Neural cell (in vitro differentiated cells): ENCODE measurements around the gene ADARB1. TPM values are rescaled to one million over a fixed set of nuclear protein-coding genes. Genes with fewer than 3 reads are reported as not detected.

Source experiments
- H2AFZ ChIP-seq: fragments of 200-600, 300-800 bp; sonication (generic), shearing (Covaris generic); 2 replicates; pipeline ENCODE4 v1.6.0; 2014; ENCODE audit warnings: low read depth, mild to moderate bottlenecking, antibody characterized with exemption, low read length, moderate library complexity
- H3F3A ChIP-seq: fragments of 200-600 bp; shearing (Covaris generic); 2 replicates; pipeline ENCODE4 v1.6.1; 2016; ENCODE audit warnings: mild to moderate bottlenecking, moderate library complexity, mixed read lengths, antibody characterized with exemption, low read length; ENCODE audit not compliant: insufficient read depth, poor library complexity, severe bottlenecking
- H3K27ac ChIP-seq: fragments of 200-600, 300-800 bp; sonication (generic), shearing (Covaris generic); 2 replicates; pipeline ENCODE4 v1.5.1; 2014; ENCODE audit warnings: mild to moderate bottlenecking, low read length, moderate library complexity
- H3K27me3 ChIP-seq: fragments of 300-800, 200-600 bp; sonication (generic), shearing (Covaris generic); 2 replicates; pipeline ENCODE4 v1.6.0; 2014; ENCODE audit warnings: mild to moderate bottlenecking, low read depth, low read length, moderate library complexity; ENCODE audit not compliant: insufficient read depth
- H3K36me3 ChIP-seq: fragments of 300-800, 200-600 bp; sonication (generic), shearing (Covaris generic); 2 replicates; pipeline ENCODE4 v1.5.1; 2014; ENCODE audit warnings: mild to moderate bottlenecking, antibody characterized with exemption, low read length, moderate library complexity; ENCODE audit not compliant: insufficient read depth
- H3K4me2 ChIP-seq: fragments of 300-800, 200-600 bp; sonication (generic), shearing (Covaris generic); 2 replicates; pipeline ENCODE4 v1.6.0; 2014; ENCODE audit warnings: mild to moderate bottlenecking, low read length
- H3K4me3 ChIP-seq: fragments of 300-800, 200-600 bp; sonication (generic), shearing (Covaris generic); 2 replicates; pipeline ENCODE4 v1.5.1; 2014; ENCODE audit warnings: mild to moderate bottlenecking, low read length, moderate library complexity
- H3K79me2 ChIP-seq: fragments of 200-600 bp; shearing (Covaris generic); replicated peaks from 2 replicates; pipeline ENCODE4 v1.6.0; 2014; ENCODE audit warnings: mild to moderate bottlenecking, low read length, moderate library complexity; ENCODE audit not compliant: insufficient read depth
- H3K9ac ChIP-seq: fragments of 300-800, 200-600 bp; sonication (generic), shearing (Covaris generic); 2 replicates; pipeline ENCODE4 v1.6.1; 2016; ENCODE audit warnings: mild to moderate bottlenecking, low read length, mixed read lengths
- H3K9me2 ChIP-seq: fragments of 200-600 bp; shearing (Covaris generic); 2 replicates; pipeline ENCODE4 v1.6.1; 2016; ENCODE audit warnings: mild to moderate bottlenecking, low read length, mixed read lengths; ENCODE audit not compliant: insufficient read depth
- H3K9me3 ChIP-seq: fragments of 200-600, 300-800 bp; sonication (generic), shearing (Covaris generic); 2 replicates; pipeline ENCODE4 v1.6.1; 2016; ENCODE audit warnings: mild to moderate bottlenecking, mixed run types, low read length, moderate library complexity, mixed read lengths
- H4K20me1 ChIP-seq: fragments of 200-600 bp; shearing (Covaris generic); 2 replicates; pipeline ENCODE4 v1.6.1; 2016; ENCODE audit warnings: mild to moderate bottlenecking, mixed run types; ENCODE audit not compliant: insufficient read depth
- EP300 ChIP-seq: fragments of 450-650 bp; conservative IDR thresholded peaks from 2 replicates; pipeline ENCODE4 v1.6.1; 2014; ENCODE audit warnings: antibody characterized with exemption, mild to moderate bottlenecking, moderate library complexity; ENCODE audit not compliant: poor library complexity, severe bottlenecking
- EZH2 ChIP-seq: fragments of 200-600, 300-800 bp; shearing (Covaris generic), sonication (generic); IDR thresholded peaks from 2 replicates; pipeline ENCODE4 v1.6.1; 2014; ENCODE audit warnings: antibody characterized with exemption, low read length, borderline replicate concordance, mild to moderate bottlenecking; ENCODE audit not compliant: insufficient read depth, poor library complexity, severe bottlenecking
- MXI1 ChIP-seq: fragments of 450-650 bp; conservative IDR thresholded peaks from 2 replicates; pipeline ENCODE4 v1.6.1; 2014; ENCODE audit warnings: antibody characterized with exemption, mild to moderate bottlenecking; ENCODE audit not compliant: poor library complexity, severe bottlenecking
- POLR2AphosphoS5 ChIP-seq: IDR thresholded peaks from 2 replicates; pipeline ENCODE4 v1.6.1; 2012
- RAD21 ChIP-seq: fragments of 450-650 bp; conservative IDR thresholded peaks from 2 replicates; pipeline ENCODE4 v1.6.1; 2014; ENCODE audit warnings: antibody characterized with exemption, mild to moderate bottlenecking, moderate library complexity
- SMC3 ChIP-seq: fragments of 450-650 bp; conservative IDR thresholded peaks from 2 replicates; pipeline ENCODE4 v1.6.1; 2014; ENCODE audit warnings: antibody characterized with exemption, mild to moderate bottlenecking, moderate library complexity; ENCODE audit not compliant: poor library complexity
- TAF1 ChIP-seq: IDR thresholded peaks from 2 replicates; pipeline ENCODE4 v1.6.1; 2012; ENCODE audit warnings: low read depth
- polyA plus RNA-seq: library from polyadenylated mRNA; depleted of rRNA; stranded (reverse); fragments of >200 nt; gene quantifications from 2 replicates; pipeline ENCODE4 v1.2.3, GENCODE V29; 2014
- TF ChIP-seq, protein P1 (sequence below): IDR thresholded peaks from 2 replicates; pipeline ENCODE4 v1.6.1; 2012; ENCODE audit warnings: borderline replicate concordance
- TF ChIP-seq, protein P2 (sequence below): fragments of 450-650 bp; IDR thresholded peaks from 2 replicates; pipeline ENCODE4 v1.5.1; 2014; ENCODE audit warnings: antibody characterized with exemption, mild to moderate bottlenecking, moderate library complexity; ENCODE audit not compliant: poor library complexity, severe bottlenecking

The ADARB1 gene
- polyA plus RNA-seq, 1 donor from 2014 or later = 8.9 TPM

DNA sequence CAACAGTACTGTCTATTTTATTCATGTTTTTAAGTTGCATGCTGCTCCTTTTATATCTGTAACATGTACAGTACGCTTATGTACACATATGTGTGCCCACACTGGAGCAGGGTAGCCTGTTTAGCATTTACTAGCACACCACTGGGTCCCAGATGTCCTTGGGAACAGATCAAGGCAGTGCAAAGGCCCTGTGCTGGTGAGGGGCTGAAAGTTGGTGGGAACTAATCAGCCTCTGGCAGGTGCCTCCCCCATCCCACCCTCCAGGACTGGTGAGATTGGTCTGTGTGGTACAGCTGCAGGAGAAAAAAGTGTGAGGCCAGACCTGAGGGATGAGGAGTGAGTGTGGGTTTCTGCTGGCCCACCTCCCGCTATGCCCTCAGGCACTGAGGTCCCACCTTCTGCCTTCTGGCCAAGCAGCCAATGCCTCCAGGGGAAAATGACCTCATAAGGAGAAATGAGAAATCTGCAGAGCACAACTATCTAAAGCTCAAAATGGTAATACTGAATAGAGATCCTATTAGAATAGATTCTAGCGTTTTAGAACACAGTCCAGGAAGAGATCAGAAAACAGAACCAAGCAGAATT is 154.4 kb downstream of the ADARB1 start:
- Histone ChIP-seq H3K27me3 (no peaks in the 10 kb centered on the region), H3F3A (no peaks in the 10 kb centered on the region), H3K36me3 (no peaks in the 10 kb centered on the region), H3K4me3 (no peak overlapping the region), H3K9me3 (no peaks in the 10 kb centered on the region), H4K20me1 (no peaks in the 10 kb centered on the region), H2AFZ (no peak overlapping the region), H3K4me2 (no peak overlapping the region), H3K27ac (no peak overlapping the region), H3K79me2 (no peaks in the 10 kb centered on the region), H3K9me2 (no peaks in the 10 kb centered on the region), H3K9ac (no peak overlapping the region)
- TF ChIP-seq, protein P1, sequence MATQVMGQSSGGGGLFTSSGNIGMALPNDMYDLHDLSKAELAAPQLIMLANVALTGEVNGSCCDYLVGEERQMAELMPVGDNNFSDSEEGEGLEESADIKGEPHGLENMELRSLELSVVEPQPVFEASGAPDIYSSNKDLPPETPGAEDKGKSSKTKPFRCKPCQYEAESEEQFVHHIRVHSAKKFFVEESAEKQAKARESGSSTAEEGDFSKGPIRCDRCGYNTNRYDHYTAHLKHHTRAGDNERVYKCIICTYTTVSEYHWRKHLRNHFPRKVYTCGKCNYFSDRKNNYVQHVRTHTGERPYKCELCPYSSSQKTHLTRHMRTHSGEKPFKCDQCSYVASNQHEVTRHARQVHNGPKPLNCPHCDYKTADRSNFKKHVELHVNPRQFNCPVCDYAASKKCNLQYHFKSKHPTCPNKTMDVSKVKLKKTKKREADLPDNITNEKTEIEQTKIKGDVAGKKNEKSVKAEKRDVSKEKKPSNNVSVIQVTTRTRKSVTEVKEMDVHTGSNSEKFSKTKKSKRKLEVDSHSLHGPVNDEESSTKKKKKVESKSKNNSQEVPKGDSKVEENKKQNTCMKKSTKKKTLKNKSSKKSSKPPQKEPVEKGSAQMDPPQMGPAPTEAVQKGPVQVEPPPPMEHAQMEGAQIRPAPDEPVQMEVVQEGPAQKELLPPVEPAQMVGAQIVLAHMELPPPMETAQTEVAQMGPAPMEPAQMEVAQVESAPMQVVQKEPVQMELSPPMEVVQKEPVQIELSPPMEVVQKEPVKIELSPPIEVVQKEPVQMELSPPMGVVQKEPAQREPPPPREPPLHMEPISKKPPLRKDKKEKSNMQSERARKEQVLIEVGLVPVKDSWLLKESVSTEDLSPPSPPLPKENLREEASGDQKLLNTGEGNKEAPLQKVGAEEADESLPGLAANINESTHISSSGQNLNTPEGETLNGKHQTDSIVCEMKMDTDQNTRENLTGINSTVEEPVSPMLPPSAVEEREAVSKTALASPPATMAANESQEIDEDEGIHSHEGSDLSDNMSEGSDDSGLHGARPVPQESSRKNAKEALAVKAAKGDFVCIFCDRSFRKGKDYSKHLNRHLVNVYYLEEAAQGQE = no peak
- no peak for TF ChIP-seq EZH2
- TF ChIP-seq MXI1 = no peak
- TF ChIP-seq RAD21 = no peak
- TF ChIP-seq EP300 = no peak
- no peak for TF ChIP-seq POLR2AphosphoS5
- no peak for TF ChIP-seq SMC3
- TF ChIP-seq, protein P2, sequence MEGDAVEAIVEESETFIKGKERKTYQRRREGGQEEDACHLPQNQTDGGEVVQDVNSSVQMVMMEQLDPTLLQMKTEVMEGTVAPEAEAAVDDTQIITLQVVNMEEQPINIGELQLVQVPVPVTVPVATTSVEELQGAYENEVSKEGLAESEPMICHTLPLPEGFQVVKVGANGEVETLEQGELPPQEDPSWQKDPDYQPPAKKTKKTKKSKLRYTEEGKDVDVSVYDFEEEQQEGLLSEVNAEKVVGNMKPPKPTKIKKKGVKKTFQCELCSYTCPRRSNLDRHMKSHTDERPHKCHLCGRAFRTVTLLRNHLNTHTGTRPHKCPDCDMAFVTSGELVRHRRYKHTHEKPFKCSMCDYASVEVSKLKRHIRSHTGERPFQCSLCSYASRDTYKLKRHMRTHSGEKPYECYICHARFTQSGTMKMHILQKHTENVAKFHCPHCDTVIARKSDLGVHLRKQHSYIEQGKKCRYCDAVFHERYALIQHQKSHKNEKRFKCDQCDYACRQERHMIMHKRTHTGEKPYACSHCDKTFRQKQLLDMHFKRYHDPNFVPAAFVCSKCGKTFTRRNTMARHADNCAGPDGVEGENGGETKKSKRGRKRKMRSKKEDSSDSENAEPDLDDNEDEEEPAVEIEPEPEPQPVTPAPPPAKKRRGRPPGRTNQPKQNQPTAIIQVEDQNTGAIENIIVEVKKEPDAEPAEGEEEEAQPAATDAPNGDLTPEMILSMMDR = no peak
- no peak for TF ChIP-seq TAF1

DNA sequence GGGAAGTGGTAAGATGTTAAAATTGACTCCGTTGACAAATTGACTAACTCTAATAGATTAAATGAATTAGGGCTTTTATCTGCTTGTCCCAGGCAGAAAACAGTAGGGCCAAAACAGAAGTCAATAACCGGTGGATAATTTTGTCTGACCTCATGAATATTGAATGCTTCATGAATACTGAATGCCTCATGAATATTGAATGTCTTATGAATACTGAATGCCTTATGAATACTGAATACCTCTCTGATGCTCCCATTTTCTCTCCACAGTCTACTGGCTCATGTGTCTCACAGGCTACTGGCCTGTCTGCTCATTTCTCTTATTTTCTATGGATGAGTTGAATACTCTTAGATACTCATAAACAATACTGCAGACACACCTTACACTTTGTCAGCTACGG is 157.3 kb downstream of the ADARB1 start:
- Histone ChIP-seq H3K9me3 (no peaks in the 10 kb centered on the region), H3F3A (no peaks in the 10 kb centered on the region), H3K4me2 (no peak overlapping the region), H3K27me3 (no peaks in the 10 kb centered on the region), H3K9me2 (no peaks in the 10 kb centered on the region), H2AFZ (no peak overlapping the region), H3K9ac (no peak overlapping the region), H3K4me3 (no peak overlapping the region), H3K79me2 (no peaks in the 10 kb centered on the region), H3K27ac (no peak overlapping the region), H3K36me3 (no peaks in the 10 kb centered on the region), H4K20me1 (no peaks in the 10 kb centered on the region)
- TF ChIP-seq MXI1 (no peak), EZH2 (no peak), EP300 (no peak)
- TF ChIP-seq, protein P1 = no peak
- TF ChIP-seq, protein P2 = no peak
